Measurements from ENCODE around the gene IFT122. TPM values are rescaled to one million over a fixed set of nuclear protein-coding genes. Genes with fewer than 3 reads are reported as not detected.
"Not testable (repeated sequence)": the region's sequence is repeated elsewhere in the genome, so short reads cannot be mapped to it uniquely, and the experiment has no call there.

The IFT122 gene
- total and polyA plus RNA-seq, 12 donors = 9.7 to 29.1 (median 16.8) TPM

DNA sequence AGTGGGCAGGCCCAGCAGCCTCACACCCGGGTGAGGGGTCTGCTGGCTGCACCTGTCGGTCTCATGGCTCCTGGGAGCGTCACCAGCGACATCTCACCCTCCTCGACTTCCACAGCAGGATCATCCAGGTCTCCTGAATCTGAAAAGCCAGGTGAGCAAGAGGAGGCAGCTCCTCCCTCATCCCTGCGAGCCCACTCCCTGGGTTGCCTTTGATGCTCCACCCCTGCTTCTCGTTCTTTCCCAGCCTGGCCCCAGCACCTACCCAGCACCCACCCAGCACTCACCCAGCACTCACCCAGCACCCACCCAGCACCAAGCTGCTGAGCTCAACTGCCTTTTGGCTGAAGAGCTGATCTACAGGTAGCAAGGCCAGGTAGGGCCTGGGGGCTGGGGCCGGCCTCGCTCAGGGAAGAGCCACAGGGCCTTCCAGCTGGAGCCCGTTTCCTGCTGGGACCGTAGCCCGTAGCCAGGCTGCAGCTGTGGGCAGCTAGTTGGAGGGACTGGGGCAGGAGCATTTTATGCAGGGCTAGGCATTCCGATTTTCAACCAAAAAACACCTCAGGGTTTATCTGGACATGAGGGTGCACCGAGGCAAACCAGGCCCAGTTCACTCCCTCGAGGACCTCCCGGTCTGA lies 103.2 kb downstream of the IFT122 start, which contains the start of gene H1-8:
Gene H1-8 (plus strand): TSS at position 20 of the 635 bp plus-strand sequence. CDS start 44 bp downstream, at position 64.
- ATAC-seq = no peak
- TF ChIP-seq, protein P1, sequence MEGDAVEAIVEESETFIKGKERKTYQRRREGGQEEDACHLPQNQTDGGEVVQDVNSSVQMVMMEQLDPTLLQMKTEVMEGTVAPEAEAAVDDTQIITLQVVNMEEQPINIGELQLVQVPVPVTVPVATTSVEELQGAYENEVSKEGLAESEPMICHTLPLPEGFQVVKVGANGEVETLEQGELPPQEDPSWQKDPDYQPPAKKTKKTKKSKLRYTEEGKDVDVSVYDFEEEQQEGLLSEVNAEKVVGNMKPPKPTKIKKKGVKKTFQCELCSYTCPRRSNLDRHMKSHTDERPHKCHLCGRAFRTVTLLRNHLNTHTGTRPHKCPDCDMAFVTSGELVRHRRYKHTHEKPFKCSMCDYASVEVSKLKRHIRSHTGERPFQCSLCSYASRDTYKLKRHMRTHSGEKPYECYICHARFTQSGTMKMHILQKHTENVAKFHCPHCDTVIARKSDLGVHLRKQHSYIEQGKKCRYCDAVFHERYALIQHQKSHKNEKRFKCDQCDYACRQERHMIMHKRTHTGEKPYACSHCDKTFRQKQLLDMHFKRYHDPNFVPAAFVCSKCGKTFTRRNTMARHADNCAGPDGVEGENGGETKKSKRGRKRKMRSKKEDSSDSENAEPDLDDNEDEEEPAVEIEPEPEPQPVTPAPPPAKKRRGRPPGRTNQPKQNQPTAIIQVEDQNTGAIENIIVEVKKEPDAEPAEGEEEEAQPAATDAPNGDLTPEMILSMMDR (IDR thresholded peaks at IDR 0.05) = no peak
- Histone ChIP-seq H3K4me3 (no peak within 1 kb of the TSS), H3K27me3 (no peaks in the 10 kb centered on the region), H3K9me3 (no peaks in the 10 kb centered on the region), H3K36me3 (no peaks in the 10 kb centered on the region), H3K4me1 (peaks cover 0 to 6% (median 0%) of the 10 kb centered on the region in 9 donors), H3K27ac (no peak within 1 kb of the TSS)
- DNase-seq = no peak
- WGBS, 2 donors = 90 to 92% methylated on average over 16 of the region's 16 CpGs
- intact Hi-C loops (cut with DNase I) = no loop called here

GRCh38 chr3:129543999-129544398 lies 104.0 kb downstream of the IFT122 start:
- intact Hi-C loops (cut with DNase I) = no loop called here
- DNase-seq (no peak), ATAC-seq (no peak)
- Histone ChIP-seq H3K4me3 (no peak overlapping the region), H3K27me3 (no peaks in the 10 kb centered on the region), H3K27ac (no peak overlapping the region), H3K4me1 (peaks cover 0 to 4% (median 0%) of the 10 kb centered on the region in 9 donors), H3K9me3 (no peaks in the 10 kb centered on the region), H3K36me3 (no peaks in the 10 kb centered on the region)
- 79 to 82% methylated on average over 9 of the region's 9 CpGs for WGBS, 2 donors
- TF ChIP-seq, protein P1 (IDR thresholded peaks at IDR 0.05) = no peak

GRCh38 chr3:129545951-129546350 lies 105.9 kb downstream of the IFT122 start:
- DNase-seq, H3K27me3 ChIP-seq, H3K4me1 ChIP-seq, H3K27ac ChIP-seq, ATAC-seq, H3K4me3 ChIP-seq, H3K9me3 ChIP-seq, H3K36me3 ChIP-seq: not testable (repeated sequence)
- WGBS, 2 donors = 91 to 93% methylated on average over 3 of the region's 3 CpGs
- intact Hi-C loops (cut with DNase I) = loop anchor here in 1 of 10 donors (5.0 kb wide), 1 partner anchor 44 kb away; no protein-coding TSS in a partner anchor

GRCh38 chr3:129547241-129547640 lies 107.2 kb downstream of the IFT122 start:
- no peak for ATAC-seq
- no peak for DNase-seq
- TF ChIP-seq, protein P1 (IDR thresholded peaks at IDR 0.05) = no peak
- H3K27me3 ChIP-seq = no peaks in the 10 kb centered on the region
- 96 to 97% methylated on average over 24 of the region's 24 CpGs for WGBS, 2 donors
- no peaks in the 10 kb centered on the region for H3K9me3 ChIP-seq
- no peak overlapping the region for H3K27ac ChIP-seq
- H3K4me1 ChIP-seq = peaks cover 0 to 3% (median 0%) of the 10 kb centered on the region in 9 donors
- H3K36me3 ChIP-seq = no peaks in the 10 kb centered on the region
- no peak overlapping the region for H3K4me3 ChIP-seq
- intact Hi-C loops (cut with DNase I) = loop anchor here in 1 of 10 donors (5.0 kb wide), 1 partner anchor 45 kb away; no protein-coding TSS in a partner anchor

Data from heart right ventricle (tissue), 16 donors.